NCI-H1436 (cell line): ENCODE data around the gene FIGNL2.
"Not testable (repeated sequence)": the region's sequence is repeated elsewhere in the genome, so short reads cannot be mapped to it uniquely, and the experiment has no call there.

Source experiments
- DNase-seq: peaks from one replicate; lab custom pipeline; 2025; lab: John Stamatoyannopoulos, UW

Gene FIGNL2

DNA sequence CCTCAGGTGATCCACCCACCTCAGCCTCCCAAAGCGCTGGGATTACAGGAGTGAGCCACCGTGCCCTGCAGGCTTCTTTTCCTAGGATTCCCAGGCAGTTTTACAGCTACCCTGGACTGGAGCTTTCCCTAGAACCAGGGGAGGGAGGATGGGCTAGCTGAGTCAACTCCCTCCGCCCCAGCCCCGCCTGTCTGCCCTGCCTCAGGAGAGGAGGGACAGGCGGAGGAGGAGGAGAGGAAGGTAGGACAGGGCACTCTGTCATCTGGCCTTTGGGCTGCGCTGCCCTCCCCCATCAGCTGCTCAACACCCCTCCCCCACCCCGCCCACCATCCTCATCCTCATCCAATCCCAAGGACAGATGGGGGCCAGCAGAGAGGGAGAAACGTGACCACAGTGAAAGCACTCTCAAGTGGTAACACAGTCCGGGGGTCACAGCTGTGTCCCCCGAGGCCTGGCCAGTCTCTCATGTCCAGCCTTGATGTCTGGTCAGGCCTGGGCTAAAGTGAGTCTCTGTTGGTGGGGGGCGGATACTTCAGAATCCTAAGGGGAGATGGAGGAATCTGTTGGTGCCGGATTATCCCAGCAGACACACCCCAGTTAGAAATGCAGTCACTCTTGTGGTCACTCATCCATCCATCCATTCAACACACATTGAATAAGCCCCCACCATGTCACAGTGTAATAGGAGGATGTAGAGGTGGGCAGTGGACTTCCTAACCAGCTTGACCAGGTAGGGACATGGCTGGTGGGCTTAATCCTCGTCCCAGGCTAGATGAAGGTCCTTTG is 12.3 kb downstream of the FIGNL2 start:
- DNase-seq: no peak

DNA sequence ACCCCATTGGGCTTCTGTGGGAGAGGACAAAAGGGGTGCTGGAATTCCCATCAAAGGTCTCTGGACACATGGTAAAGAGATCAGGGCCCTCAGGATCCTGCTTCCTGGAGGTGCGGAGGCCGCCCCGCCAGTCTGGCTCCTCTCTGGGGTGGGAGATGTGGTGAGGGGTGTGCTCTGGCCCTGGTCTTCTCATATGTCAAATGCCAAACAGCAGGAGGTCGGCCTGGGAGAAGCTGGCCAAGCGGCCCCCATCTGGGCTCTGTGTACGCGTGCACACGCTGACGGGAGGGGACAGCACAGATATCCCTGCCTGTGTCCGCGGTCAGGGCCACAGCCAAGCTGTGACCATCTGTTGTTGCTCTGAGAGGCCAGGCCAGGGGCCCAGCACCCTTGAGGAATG is 14.1 kb downstream of the FIGNL2 start:
- DNase-seq: no peak

GRCh38 chr12:51833448-51834227 is 14.9 kb downstream of the FIGNL2 start:
- DNase-seq: no peak

- no peak for DNase-seq
These were observed 16.0 kb downstream of the FIGNL2 start for GRCh38 chr12:51832354-51833107.

- DNase-seq: not testable (repeated sequence)
These were observed 16.7 kb downstream of the FIGNL2 start for GRCh38 chr12:51831817-51832216.

GRCh38 chr12:51829641-51830040 is 18.9 kb downstream of the FIGNL2 start:
- no peak for DNase-seq

- DNase-seq: no peak
These were observed 19.5 kb downstream of the FIGNL2 start for GRCh38 chr12:51829011-51829481.

GRCh38 chr12:51827925-51828818 is 20.3 kb downstream of the FIGNL2 start:
- DNase-seq: no peak

DNA sequence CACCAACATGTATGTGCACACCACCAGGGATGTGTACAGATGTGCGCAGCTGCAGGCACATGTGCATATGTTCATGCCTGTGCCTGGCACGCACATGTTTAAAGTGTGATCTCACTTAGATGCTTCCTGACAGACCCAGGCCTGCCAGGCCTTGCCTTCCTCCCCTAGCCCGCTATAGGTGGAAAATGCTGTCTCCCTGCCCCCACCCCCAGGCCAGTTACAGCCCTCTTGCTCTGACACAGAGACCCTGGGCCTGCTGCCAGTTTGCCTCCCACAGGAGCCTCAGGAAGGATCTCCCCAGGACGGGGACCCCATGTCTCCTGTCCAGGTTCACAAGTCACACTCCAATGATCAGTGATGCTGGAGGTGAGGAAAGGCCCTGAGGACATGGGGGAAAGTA is 21.6 kb downstream of the FIGNL2 start:
- no peak for DNase-seq

GRCh38 chr12:51825216-51825615 is 23.3 kb downstream of the FIGNL2 start:
- DNase-seq: no peak

DNA sequence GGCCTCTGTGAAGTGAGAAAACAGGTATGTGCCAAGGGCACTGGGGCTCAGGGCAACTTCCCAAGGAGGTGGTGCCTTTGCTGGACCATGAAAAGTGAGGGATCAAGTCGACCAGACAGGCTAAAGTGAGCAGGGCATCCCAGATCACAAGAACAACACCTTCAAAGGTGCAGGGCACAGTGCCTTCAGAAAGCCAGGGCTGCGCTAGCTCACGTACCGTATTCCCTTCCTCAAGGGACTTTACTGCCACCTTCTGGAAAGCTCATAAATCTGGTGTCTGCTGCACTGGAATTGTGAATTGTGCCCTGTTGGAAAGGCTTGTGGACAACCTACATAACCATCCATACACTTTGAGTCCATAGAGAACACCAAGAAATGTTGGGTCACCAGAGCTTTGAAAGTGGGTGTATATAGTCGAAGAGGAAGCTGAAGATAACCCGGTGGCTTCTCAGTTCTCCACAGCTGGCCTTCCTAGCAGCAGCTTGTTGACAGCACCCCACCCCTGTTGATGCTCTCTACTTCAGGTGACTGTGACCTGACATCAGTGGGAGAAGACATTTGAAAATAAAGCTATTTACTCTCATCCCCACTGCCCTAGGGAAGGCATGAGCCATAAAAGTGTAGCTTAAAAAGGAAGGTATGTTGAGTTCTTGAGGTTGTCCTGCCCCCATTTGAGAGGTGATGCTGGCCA is 24.5 kb downstream of the FIGNL2 start:
- peak; percentile 59 for DNase-seq

DNA sequence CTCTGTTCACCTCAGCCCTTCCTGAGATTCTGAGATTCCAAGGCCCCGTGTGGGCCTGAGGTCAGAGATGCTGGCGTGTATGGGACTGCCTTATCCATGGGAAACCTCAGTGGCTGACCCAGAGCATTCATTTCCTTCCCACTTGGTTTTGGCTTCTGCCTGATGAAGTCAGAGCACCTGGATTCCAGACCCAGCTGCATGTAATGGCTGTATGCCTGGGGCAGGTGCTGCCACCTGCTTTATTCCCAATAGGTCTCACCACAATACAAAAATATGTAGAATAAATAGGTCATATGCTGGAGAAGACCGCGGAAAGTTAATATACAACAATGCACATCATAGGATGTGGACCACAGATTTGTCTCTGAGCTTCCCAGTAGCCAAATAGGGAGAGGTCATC is 25.6 kb downstream of the FIGNL2 start:
- no peak for DNase-seq

GRCh38 chr12:51822261-51822616 is 26.3 kb downstream of the FIGNL2 start:
- DNase-seq: no peak

DNA sequence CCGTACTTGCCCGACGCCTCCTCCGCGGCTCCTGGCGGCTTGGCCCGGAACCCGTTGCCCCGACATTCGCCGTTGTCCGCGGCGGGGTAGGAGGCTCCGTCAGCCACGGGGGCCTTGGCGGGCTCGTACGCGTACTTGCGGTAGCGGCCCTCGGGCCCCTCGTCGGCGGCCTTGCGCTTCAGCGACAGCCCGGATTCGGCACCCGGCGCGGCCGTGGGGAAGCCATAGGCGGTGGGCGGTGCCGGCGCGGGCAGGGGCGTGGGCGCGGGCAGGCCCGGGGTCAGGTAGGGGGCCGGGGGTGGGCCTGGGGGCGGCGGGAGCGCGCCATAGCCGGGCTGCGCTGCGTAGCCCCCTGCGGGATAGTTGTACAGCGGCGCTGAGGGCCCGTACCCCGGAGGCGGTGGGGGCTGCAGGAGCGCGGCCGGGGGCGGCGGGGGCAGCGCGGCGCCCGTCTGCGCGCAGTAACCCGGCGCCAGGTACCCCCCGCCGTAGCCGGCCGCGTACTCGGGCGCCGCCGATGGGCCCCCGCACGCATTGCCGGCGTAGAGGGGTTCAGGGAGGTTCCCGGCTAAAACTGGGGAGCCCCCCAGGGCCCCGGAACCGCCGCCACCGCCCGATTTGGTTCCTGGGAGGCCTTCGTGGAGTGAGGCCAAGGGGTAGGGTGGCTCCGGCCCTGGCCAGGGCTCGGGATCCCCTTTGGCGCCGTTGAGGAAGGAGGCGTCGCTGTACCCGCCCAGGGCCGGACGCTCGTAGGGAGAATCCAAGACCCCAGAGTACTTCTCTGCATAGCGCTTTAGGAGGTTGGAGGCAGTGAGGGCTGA is 26.9 kb downstream of the FIGNL2 start:
- no peak for DNase-seq

- peak; percentile 82 for DNase-seq
These were observed 27.7 kb downstream of the FIGNL2 start for GRCh38 chr12:51820526-51821439.

GRCh38 chr12:51819736-51820525 is 28.6 kb downstream of the FIGNL2 start:
- no peak for DNase-seq

GRCh38 chr12:51818566-51819300 is 29.8 kb downstream of the FIGNL2 start:
- no peak for DNase-seq
